ENCODE measurements around the gene NUP210L. TPM values are rescaled to one million over a fixed set of nuclear protein-coding genes. Genes with fewer than 3 reads are reported as not detected.
A peak's percentile ranks its signal among the peaks of the same experiment; 100 is the strongest.

NUP210L gene
- total and polyA plus RNA-seq, 2 experiments from 2014 or later = 0.11 TPM; not detected in 1

DNA sequence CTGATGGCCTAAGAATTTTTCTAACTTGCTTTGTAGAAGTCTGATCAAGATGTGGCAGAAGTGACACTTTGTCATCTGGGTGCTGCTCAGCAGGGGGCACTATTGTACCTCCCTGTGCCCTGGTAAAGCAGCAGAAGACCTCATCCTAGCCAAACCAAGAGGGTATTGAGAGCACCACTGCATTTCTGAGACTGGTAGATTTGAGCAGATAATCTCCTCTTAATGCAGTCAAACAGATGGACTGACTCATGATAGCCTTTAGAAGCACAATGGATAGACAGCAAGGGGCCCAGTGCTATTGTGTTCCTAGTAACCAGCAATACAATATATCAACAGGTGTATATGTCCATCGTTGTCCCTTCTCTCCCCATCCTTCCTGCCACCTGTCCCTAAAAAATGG, 31.3 kb upstream of the NUP210L start:
- no peak overlapping the region for H2AFZ ChIP-seq
- no peak overlapping the region for H3K9ac ChIP-seq
- peak; percentile 37 for DNase-seq
- H3F3A ChIP-seq (ENCODE audit: insufficient read depth) = peaks cover 16% of the 10 kb centered on the region
- H3K27ac ChIP-seq = no peak overlapping the region
- peaks cover 7% of the 10 kb centered on the region for H4K20me1 ChIP-seq (ENCODE audit: insufficient read depth)
- H3K79me2 ChIP-seq (ENCODE audit: insufficient read depth) = peaks cover 17% of the 10 kb centered on the region
- WGBS, 2 experiments (ENCODE audit: low coverage in 1 of 2, low lambda C conversion rate in 2 of 2, missing lambda C conversion rate in 2 of 2) = 50 to 53% methylated on average over 1 of the region's 1 CpG
- no peaks in the 10 kb centered on the region for H3K9me3 ChIP-seq (ENCODE audit: low read depth)
- in situ Hi-C loops (cut with MboI) = no loop called here
- no peak overlapping the region for H3K4me3 ChIP-seq
- no peak for TF ChIP-seq EZH2 (IDR thresholded peaks at IDR 0.05; ENCODE audit: insufficient read depth, poor library complexity, severe bottlenecking)
- no peak for TF ChIP-seq EZH2phosphoT487 (IDR thresholded peaks at IDR 0.05; ENCODE audit: insufficient read depth, low read depth)
- no peak overlapping the region for H3K4me2 ChIP-seq (ENCODE audit: unreplicated experiment)
- no peaks in the 10 kb centered on the region for H3K36me3 ChIP-seq (ENCODE audit: low read depth)
- peaks cover 11% of the 10 kb centered on the region for H3K4me1 ChIP-seq (ENCODE audit: insufficient read depth)
- H3K27me3 ChIP-seq (replicated peaks; ENCODE audit: insufficient read depth) = no peaks in the 10 kb centered on the region
- no peaks in the 10 kb centered on the region for H3K9me2 ChIP-seq (ENCODE audit: insufficient read depth)

GRCh38 chr1:154183046-154183915, 28.4 kb upstream of the NUP210L start:
- no peaks in the 10 kb centered on the region for H3K27me3 ChIP-seq (replicated peaks; ENCODE audit: insufficient read depth)
- peak overlapping the region; percentile 84 for H3K27ac ChIP-seq
- H3K9me3 ChIP-seq (ENCODE audit: low read depth) = no peaks in the 10 kb centered on the region
- WGBS, 2 experiments (ENCODE audit: low coverage in 1 of 2, low lambda C conversion rate in 2 of 2, missing lambda C conversion rate in 2 of 2) = 4 to 6% methylated on average over 40 to 41 of the region's 41 CpGs
- peak overlapping the region; percentile 82 for H2AFZ ChIP-seq
- H3K9ac ChIP-seq = peak overlapping the region; percentile 91
- H3K36me3 ChIP-seq (ENCODE audit: low read depth) = peaks cover 2% of the 10 kb centered on the region
- peaks cover 46% of the 10 kb centered on the region for H3K79me2 ChIP-seq (ENCODE audit: insufficient read depth)
- peaks cover 34% of the 10 kb centered on the region for H3F3A ChIP-seq (ENCODE audit: insufficient read depth)
- H3K4me3 ChIP-seq = peak overlapping the region; percentile 99
- in situ Hi-C loops (cut with MboI) = no loop called here
- peak overlapping the region; percentile 100 for H3K4me2 ChIP-seq (ENCODE audit: unreplicated experiment)
- H3K4me1 ChIP-seq (ENCODE audit: insufficient read depth) = peaks cover 34% of the 10 kb centered on the region
- no peaks in the 10 kb centered on the region for H3K9me2 ChIP-seq (ENCODE audit: insufficient read depth)
- TF ChIP-seq EZH2phosphoT487 (IDR thresholded peaks at IDR 0.05; ENCODE audit: insufficient read depth, low read depth) = no peak
- peaks cover 29% of the 10 kb centered on the region for H4K20me1 ChIP-seq (ENCODE audit: insufficient read depth)
- peak; percentile 98 for DNase-seq

- no peak for TF ChIP-seq EZH2 (IDR thresholded peaks at IDR 0.05; ENCODE audit: insufficient read depth, poor library complexity, severe bottlenecking)
- no peak for TF ChIP-seq EZH2phosphoT487 (IDR thresholded peaks at IDR 0.05; ENCODE audit: insufficient read depth, low read depth)
- WGBS, 2 experiments (ENCODE audit: low coverage in 1 of 2, low lambda C conversion rate in 2 of 2, missing lambda C conversion rate in 2 of 2) = 1 to 2% methylated on average over 27 to 35 of the region's 35 CpGs
These were observed 27.6 kb upstream of the NUP210L start for GRCh38 chr1:154182344-154183045.

DNA sequence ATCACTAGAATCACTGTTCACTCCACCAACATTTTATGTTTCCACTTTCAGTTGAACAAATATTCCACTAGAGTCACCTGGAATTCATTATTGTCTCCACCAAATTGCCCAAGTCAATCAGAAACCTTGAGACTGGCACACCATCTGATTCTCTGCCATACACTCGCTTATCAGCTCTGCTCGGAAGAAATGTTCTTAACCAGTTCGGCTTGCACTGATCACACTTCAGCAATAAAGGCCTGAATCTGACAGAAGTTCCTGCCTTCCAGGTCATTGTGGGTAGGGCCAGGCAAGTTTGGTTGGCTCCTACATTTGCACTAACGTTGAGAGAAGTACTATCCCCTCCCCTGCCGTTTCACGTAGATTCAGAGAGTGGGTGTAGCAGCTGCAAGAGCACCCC, 27.1 kb upstream of the NUP210L start:
- H3K9me2 ChIP-seq (ENCODE audit: insufficient read depth) = no peaks in the 10 kb centered on the region
- H4K20me1 ChIP-seq (ENCODE audit: insufficient read depth) = peaks cover 43% of the 10 kb centered on the region
- peak overlapping the region; percentile 84 for H3K27ac ChIP-seq
- no peak for TF ChIP-seq EZH2 (IDR thresholded peaks at IDR 0.05; ENCODE audit: insufficient read depth, poor library complexity, severe bottlenecking)
- TF ChIP-seq EZH2phosphoT487 (IDR thresholded peaks at IDR 0.05; ENCODE audit: insufficient read depth, low read depth) = no peak
- peak overlapping the region; percentile 82 for H2AFZ ChIP-seq
- H3K4me1 ChIP-seq (ENCODE audit: insufficient read depth) = peaks cover 47% of the 10 kb centered on the region
- H3F3A ChIP-seq (ENCODE audit: insufficient read depth) = peaks cover 45% of the 10 kb centered on the region
- 0 to 1% methylated on average over 6 of the region's 6 CpGs for WGBS, 2 experiments (ENCODE audit: low coverage in 1 of 2, low lambda C conversion rate in 2 of 2, missing lambda C conversion rate in 2 of 2)
- in situ Hi-C loops (cut with MboI) = no loop called here
- peak overlapping the region; percentile 100 for H3K4me2 ChIP-seq (ENCODE audit: unreplicated experiment)
- H3K9me3 ChIP-seq (ENCODE audit: low read depth) = no peaks in the 10 kb centered on the region
- H3K79me2 ChIP-seq (ENCODE audit: insufficient read depth) = peaks cover 59% of the 10 kb centered on the region
- peak overlapping the region; percentile 99 for H3K4me3 ChIP-seq
- peak overlapping the region; percentile 91 for H3K9ac ChIP-seq
- H3K36me3 ChIP-seq (ENCODE audit: low read depth) = peaks cover 2% of the 10 kb centered on the region
- DNase-seq = no peak
- H3K27me3 ChIP-seq (replicated peaks; ENCODE audit: insufficient read depth) = no peaks in the 10 kb centered on the region

More at GRCh38 chr1:154182344-154183045, 27.6 kb upstream of the NUP210L start:
- Histone ChIP-seq H3K9ac (peak overlapping the region; percentile 91), H2AFZ (peak overlapping the region; percentile 82), H3K9me3 (ENCODE audit: low read depth) (no peaks in the 10 kb centered on the region), H3K27me3 (replicated peaks; ENCODE audit: insufficient read depth) (no peaks in the 10 kb centered on the region), H3K4me2 (ENCODE audit: unreplicated experiment) (peak overlapping the region; percentile 100), H3K27ac (peak overlapping the region; percentile 84), H3K79me2 (ENCODE audit: insufficient read depth) (peaks cover 53% of the 10 kb centered on the region), H4K20me1 (ENCODE audit: insufficient read depth) (peaks cover 37% of the 10 kb centered on the region), H3K4me1 (ENCODE audit: insufficient read depth) (peaks cover 42% of the 10 kb centered on the region), H3K9me2 (ENCODE audit: insufficient read depth) (no peaks in the 10 kb centered on the region), H3K4me3 (peak overlapping the region; percentile 99), H3F3A (ENCODE audit: insufficient read depth) (peaks cover 39% of the 10 kb centered on the region), H3K36me3 (ENCODE audit: low read depth) (peaks cover 2% of the 10 kb centered on the region)
- DNase-seq = peak; percentile 89
- in situ Hi-C loops (cut with MboI) = no loop called here

All from GM23248 (cell line).